H1 (cell line): ENCODE results near the gene SKAP1. TPM values are rescaled to one million over a fixed set of nuclear protein-coding genes. Genes with fewer than 3 reads are reported as not detected.

Source experiments
- CTCF ChIA-PET: fragments of 300-600 bp; sonication (Branson Sonifier 250); formaldehyde crosslinking; loops from one replicate; lab custom pipeline; 2021; ENCODE audit not compliant: partially characterized antibody; lab: Charles Lee
- POLR2A ChIA-PET: fragments of 300-600 bp; sonication (Branson Sonifier 250); formaldehyde crosslinking; loops from one replicate; lab custom pipeline; 2021; ENCODE audit warnings: inconsistent platforms; ENCODE audit not compliant: partially characterized antibody; lab: Charles Lee
- DNase-seq, 2 experiments: peaks; one replicate each; pipeline versions ENCODE4 v3.0.0 to v3.0.0-alpha.2; 2010 to 2022; ENCODE audit warnings: low spot score in 2 of 2, low read depth in 1 of 2, mixed read lengths in 1 of 2
- FAIRE-seq: peaks from 2 replicates; lab custom pipeline; 2011; peaks lifted over from hg19 to GRCh38; lab: Jason Lieb, UNC
- H2AFZ ChIP-seq: 2 replicates; pipeline ENCODE4 v1.8.1; 2012; ENCODE audit warnings: low read length, inconsistent platforms
- H2AK5ac ChIP-seq: 2 replicates; pipeline ENCODE4 v1.6.1; 2013; ENCODE audit warnings: low read depth, low read length
- H2BK120ac ChIP-seq: replicated peaks from 2 replicates; pipeline ENCODE3; 2013; ENCODE audit warnings: low read depth, low read length, inconsistent platforms
- H2BK12ac ChIP-seq: 2 replicates; pipeline ENCODE4 v1.6.1; 2013; ENCODE audit warnings: low read depth, low read length
- H2BK15ac ChIP-seq: 2 replicates; pipeline ENCODE4 v1.6.1; 2013; ENCODE audit warnings: low read length
- H2BK20ac ChIP-seq: 2 replicates; pipeline ENCODE4 v1.6.1; 2013; ENCODE audit warnings: low read length
- H2BK5ac ChIP-seq: 2 replicates; pipeline ENCODE4 v1.6.1; 2013; ENCODE audit warnings: low read depth, low read length
- H3K14ac ChIP-seq: 2 replicates; pipeline ENCODE4 v1.6.1; 2013; ENCODE audit warnings: inconsistent platforms; ENCODE audit not compliant: insufficient read length
- H3K18ac ChIP-seq: 2 replicates; pipeline ENCODE4 v1.6.1; 2013; ENCODE audit warnings: low read length; ENCODE audit errors: extremely low read depth
- H3K23ac ChIP-seq: 2 replicates; pipeline ENCODE4 v1.6.1; 2013; ENCODE audit warnings: inconsistent platforms; ENCODE audit not compliant: insufficient read length
- H3K23me2 ChIP-seq: 2 replicates; pipeline ENCODE4 v1.6.1; 2013; ENCODE audit warnings: low read depth, low read length
- H3K27ac ChIP-seq: 2 replicates; pipeline ENCODE4 v1.6.1; 2011; ENCODE audit warnings: low read depth, low read length, inconsistent platforms
- H3K27me3 ChIP-seq, 4 experiments: replicated peaks in 1 of 4; 1 replicate in 1 of 4; 2 replicates in 3 of 4; pipeline versions ENCODE4 v1.6.1 to v1.8.1; 2011 to 2013; ENCODE audit warnings: low read length in 3 of 4, mild to moderate bottlenecking in 3 of 4, inconsistent platforms in 2 of 4, mixed read lengths in 2 of 4, moderate library complexity in 1 of 4; ENCODE audit not compliant: control insufficient read depth in 3 of 4, insufficient read depth in 3 of 4; ENCODE audit errors: extremely low read depth in 1 of 4
- H3K36me3 ChIP-seq, 4 experiments: 2 replicates each; pipeline versions ENCODE4 v1.6.1 to v1.8.1; 2011 to 2013; ENCODE audit warnings: mild to moderate bottlenecking in 4 of 4, low read length in 3 of 4, moderate library complexity in 2 of 4, control low read depth in 1 of 4, inconsistent platforms in 1 of 4; ENCODE audit not compliant: insufficient read depth in 4 of 4, control insufficient read depth in 2 of 4
- H3K4ac ChIP-seq: replicated peaks from 2 replicates; pipeline ENCODE3; 2013; ENCODE audit warnings: low read length, low read depth, mixed read lengths, inconsistent platforms; ENCODE audit not compliant: insufficient read length
- H3K4me1 ChIP-seq, 4 experiments: replicated peaks in 1 of 4; 1 replicate in 1 of 4; 2 replicates in 3 of 4; pipeline versions ENCODE4 v1.6.1 to v1.8.1; 2011 to 2013; ENCODE audit warnings: low read length in 3 of 4, inconsistent platforms in 2 of 4, mixed read lengths in 1 of 4; ENCODE audit not compliant: insufficient read depth in 4 of 4, control insufficient read depth in 3 of 4
- H3K4me2 ChIP-seq, 2 experiments: 2 replicates each; pipeline versions ENCODE4 v1.6.1 to v1.8.1; 2011 to 2013; ENCODE audit warnings: low read depth in 2 of 2, low read length in 2 of 2, control low read depth in 1 of 2, inconsistent platforms in 1 of 2, mild to moderate bottlenecking in 1 of 2; ENCODE audit not compliant: insufficient read depth in 1 of 2
- H3K4me3 ChIP-seq, 4 experiments: fragments of 200-600, 300-600 bp in 1 of 4; sonication (generic), shearing (Covaris generic), sonication (Bioruptor Twin) in 1 of 4; 2 replicates each; pipeline versions ENCODE4 v1.5.1 to v1.8.1; 2011 to 2016; ENCODE audit warnings: low read length in 4 of 4, low read depth in 3 of 4, control low read depth in 2 of 4, inconsistent platforms in 2 of 4, mild to moderate bottlenecking in 2 of 4, mixed read lengths in 1 of 4, moderate library complexity in 1 of 4; ENCODE audit not compliant: insufficient read depth in 2 of 4; ENCODE audit errors: extremely low read depth in 1 of 4
- H3K56ac ChIP-seq: replicated peaks from 2 replicates; pipeline ENCODE3; 2013; ENCODE audit warnings: low read depth, mild to moderate bottlenecking, mixed read lengths, low read length, inconsistent platforms; ENCODE audit not compliant: insufficient read length
- H3K79me1 ChIP-seq: 2 replicates; pipeline ENCODE4 v1.6.1; 2013; ENCODE audit warnings: low read depth, low read length, control low read depth
- H3K79me2 ChIP-seq, 2 experiments: 2 replicates each; pipeline versions ENCODE4 v1.6.1 to v1.8.1; 2012 to 2013; ENCODE audit warnings: low read length in 2 of 2, mild to moderate bottlenecking in 2 of 2, inconsistent platforms in 1 of 2; ENCODE audit not compliant: insufficient read depth in 2 of 2, control insufficient read depth in 1 of 2
- H3K9ac ChIP-seq, 4 experiments: replicated peaks in 1 of 4; 1 replicate in 1 of 4; 2 replicates in 3 of 4; pipeline versions ENCODE4 v1.6.1 to v1.8.1; 2011 to 2013; ENCODE audit warnings: low read depth in 3 of 4, low read length in 3 of 4, control low read depth in 2 of 4, mild to moderate bottlenecking in 2 of 4, moderate library complexity in 2 of 4, inconsistent platforms in 1 of 4; ENCODE audit errors: extremely low read depth in 1 of 4
- H3K9me3 ChIP-seq, 2 experiments: 2 replicates each; pipeline versions ENCODE4 v1.6.1 to v1.8.1; 2012 to 2013; ENCODE audit warnings: mild to moderate bottlenecking in 2 of 2, moderate library complexity in 2 of 2, control low read depth in 1 of 2, inconsistent platforms in 1 of 2, low read depth in 1 of 2, low read length in 1 of 2, mixed read lengths in 1 of 2; ENCODE audit not compliant: insufficient read depth in 2 of 2
- H4K20me1 ChIP-seq, 2 experiments: replicated peaks in 1 of 2; 2 replicates each; pipeline versions ENCODE3 to v1.8.1; 2011 to 2013; ENCODE audit warnings: inconsistent platforms in 2 of 2, low read length in 2 of 2, mild to moderate bottlenecking in 1 of 2; ENCODE audit not compliant: insufficient read depth in 2 of 2, control insufficient read depth in 1 of 2
- H4K5ac ChIP-seq: 2 replicates; pipeline ENCODE4 v1.6.1; 2013; ENCODE audit warnings: low read length, low read depth, mixed read lengths, inconsistent platforms; ENCODE audit not compliant: insufficient read length
- H4K8ac ChIP-seq: 2 replicates; pipeline ENCODE4 v1.8.0; 2013; ENCODE audit warnings: mild to moderate bottlenecking, moderate library complexity, low read length, inconsistent platforms; ENCODE audit not compliant: insufficient read depth; ENCODE audit errors: extremely low read depth
- H4K91ac ChIP-seq: replicated peaks from 2 replicates; pipeline ENCODE3; 2013; ENCODE audit warnings: low read length, mixed read lengths, inconsistent platforms; ENCODE audit not compliant: insufficient read length
- ASH2L ChIP-seq: fragments of 200-600, 300-600 bp; sonication (generic); IDR thresholded peaks from one replicate; pipeline ENCODE4 v1.7.1; 2017; ENCODE audit warnings: low read length
- CHD1 ChIP-seq: IDR thresholded peaks from 2 replicates; pipeline ENCODE4 v1.6.1; 2012; ENCODE audit warnings: low read depth, low read length, improper control_type of control experiment
- CREB1 ChIP-seq: IDR thresholded peaks from 2 replicates; pipeline ENCODE4 v1.6.1; 2012; ENCODE audit warnings: inconsistent platforms
- E2F6 ChIP-seq: IDR thresholded peaks from 2 replicates; pipeline ENCODE4 v1.6.1; 2012; ENCODE audit warnings: inconsistent platforms
- GTF2F1 ChIP-seq: IDR thresholded peaks from 2 replicates; pipeline ENCODE4 v1.6.1; 2012; ENCODE audit warnings: low read depth, low read length, improper control_type of control experiment, borderline replicate concordance
- JUND ChIP-seq: IDR thresholded peaks from 2 replicates; pipeline ENCODE4 v1.6.1; 2011; ENCODE audit warnings: mild to moderate bottlenecking, improper control_type of control experiment, low read length
- KDM1A ChIP-seq: fragments of 200-600, 300-600 bp; sonication (generic); IDR thresholded peaks from 2 replicates; pipeline ENCODE4 v1.7.1; 2016; ENCODE audit warnings: mild to moderate bottlenecking, low read length, borderline replicate concordance
- KDM5A ChIP-seq: fragments of 200-600 bp; IDR thresholded peaks from 2 replicates; pipeline ENCODE4 v1.7.1; 2012; ENCODE audit warnings: mild to moderate bottlenecking, low read length, inconsistent platforms, mixed read lengths
- POLR2AphosphoS5 ChIP-seq: IDR thresholded peaks from 2 replicates; pipeline ENCODE4 v1.6.1; 2011; ENCODE audit warnings: low read depth, low read length
- RFX5 ChIP-seq: IDR thresholded peaks from 2 replicates; pipeline ENCODE4 v1.6.1; 2011; ENCODE audit warnings: low read depth, low read length, improper control_type of control experiment, borderline replicate concordance
- RNF2 ChIP-seq: fragments of 200-900, 300-1000 bp; sonication (generic); IDR thresholded peaks from 2 replicates; pipeline ENCODE4 v1.7.1; 2016; ENCODE audit warnings: borderline replicate concordance, low read depth, mild to moderate bottlenecking, antibody characterized with exemption, low read length; ENCODE audit not compliant: poor library complexity, severe bottlenecking; ENCODE audit errors: missing control alignments
- USF2 ChIP-seq: IDR thresholded peaks from 2 replicates; pipeline ENCODE4 v1.6.1; 2011; ENCODE audit warnings: low read length, improper control_type of control experiment
- WGBS, 2 experiments: shearing (Covaris generic) in 1 of 2; methylation state at CpG; one replicate each; pipeline versions ENCODE4 v1.1.6 to v1.1.7; 2013 to 2015; ENCODE audit warnings: low lambda C conversion rate in 2 of 2, mixed read lengths in 2 of 2, inconsistent platforms in 1 of 2, low coverage in 1 of 2, missing lambda C conversion rate in 1 of 2; ENCODE audit not compliant: insufficient replicate concordance in 2 of 2, insufficient coverage in 1 of 2, insufficient read length in 1 of 2; ENCODE audit errors: extremely low coverage in 1 of 2, missing lambda C conversion rate in 1 of 2; 5-methylcytosine and 5-hydroxymethylcytosine counted together
- polyA plus RNA-seq, 7 experiments: library from polyadenylated mRNA; depleted of rRNA in 3 of 7; stranded (reverse) in 5 of 7; unstranded in 2 of 7; fragments of >200 nt in 5 of 7; fragments of 200-250 nt in 2 of 7; gene quantifications; 1 replicate in 5 of 7; 2 replicates in 1 of 7; 4 replicates in 1 of 7; pipeline versions ENCODE4 v1.2.1 to v1.2.3, GENCODE V29; 2011 to 2013; ENCODE audit warnings: missing spikeins in 2 of 7, mixed read lengths in 2 of 7
- total RNA-seq: library from RNA; stranded (reverse); fragmentation: NEBNext Ultra II Directional; extraction: Animal tissue kit (Norgen Biotek cat#: 25700); gene quantifications from 2 replicates; pipeline ENCODE4 v1.2.1, GENCODE V29; 2021

SKAP1 gene
- total and polyA plus RNA-seq, 2 of the 8 experiments (the other 6 are each of a cell fraction or from before 2014, with no cell fraction given) = not detected

GRCh38 chr17:48426019-48426665 is 3.9 kb downstream of the SKAP1 start:
- CTCF ChIA-PET = interaction anchor here (0.8 kb wide), 1 partner anchor 33 kb away, joined by 3 read pairs; no protein-coding TSS in a partner anchor
- no peak overlapping the region for H3K23ac ChIP-seq
- no peak overlapping the region for H3K14ac ChIP-seq
- no peak overlapping the region for H2BK5ac ChIP-seq
- H3K36me3 ChIP-seq = no peaks in the 10 kb centered on the region
- H2BK120ac ChIP-seq = no peak overlapping the region
- H3K4ac ChIP-seq = no peak overlapping the region
- no peak overlapping the region for H2AFZ ChIP-seq
- no peak for FAIRE-seq
- no peaks in the 10 kb centered on the region for H3K79me2 ChIP-seq
- H2BK12ac ChIP-seq = no peak overlapping the region
- peaks cover 0 to 3% (median 0%) of the 10 kb centered on the region in 4 experiments; a peak in 2 of 7 replicates for H3K4me1 ChIP-seq
- no peak overlapping the region for H4K8ac ChIP-seq
- POLR2A ChIA-PET = no interaction called here
- no peak overlapping the region for H3K18ac ChIP-seq
- no peak overlapping the region for H3K4me3 ChIP-seq
- no peak overlapping the region for H3K9ac ChIP-seq
- H2BK15ac ChIP-seq = no peak overlapping the region
- no peak overlapping the region for H4K5ac ChIP-seq
- no peak overlapping the region for H3K56ac ChIP-seq
- DNase-seq = no peak
- peaks cover 9 to 24% (median 21%) of the 10 kb centered on the region in 4 experiments for H3K27me3 ChIP-seq
- no peak overlapping the region for H3K27ac ChIP-seq
- no peaks in the 10 kb centered on the region for H3K79me1 ChIP-seq
- H2BK20ac ChIP-seq = no peak overlapping the region
- no peak overlapping the region for H3K4me2 ChIP-seq
- no peak overlapping the region for H2AK5ac ChIP-seq
- H3K9me3 ChIP-seq = no peaks in the 10 kb centered on the region
- no peak overlapping the region for H4K91ac ChIP-seq
- H4K20me1 ChIP-seq = no peaks in the 10 kb centered on the region
- H3K23me2 ChIP-seq = no peaks in the 10 kb centered on the region
- WGBS, 2 experiments = 85% methylated on average over 3 of the region's 3 CpGs; no CpG with 5 or more reads in 1 of the 2 experiments
- TF ChIP-seq KDM1A (no peak), CREB1 (no peak), KDM5A (no peak), E2F6 (no peak), JUND (no peak), USF2 (no peak), RFX5 (no peak), POLR2AphosphoS5 (no peak), RNF2 (no peak), GTF2F1 (no peak), CHD1 (no peak), ASH2L (no peak)
